22Rv1 (cell line): ENCODE data around the gene CXCL8.

ENCODE experiments used
- H3K27ac ChIP-seq: fragments of 450-650 bp; 2 replicates; pipeline ENCODE4 v1.5.1; 2017
- ZFX ChIP-seq: fragments of 450-650 bp; IDR thresholded peaks from 2 replicates; pipeline ENCODE4 v1.6.1; 2017; ENCODE audit warnings: antibody characterized with exemption, borderline replicate concordance
- TF ChIP-seq, protein P1 (sequence below): fragments of 450-650 bp; IDR thresholded peaks from 2 replicates; pipeline ENCODE4 v1.5.1; 2017; ENCODE audit warnings: mild to moderate bottlenecking

Gene CXCL8

DNA sequence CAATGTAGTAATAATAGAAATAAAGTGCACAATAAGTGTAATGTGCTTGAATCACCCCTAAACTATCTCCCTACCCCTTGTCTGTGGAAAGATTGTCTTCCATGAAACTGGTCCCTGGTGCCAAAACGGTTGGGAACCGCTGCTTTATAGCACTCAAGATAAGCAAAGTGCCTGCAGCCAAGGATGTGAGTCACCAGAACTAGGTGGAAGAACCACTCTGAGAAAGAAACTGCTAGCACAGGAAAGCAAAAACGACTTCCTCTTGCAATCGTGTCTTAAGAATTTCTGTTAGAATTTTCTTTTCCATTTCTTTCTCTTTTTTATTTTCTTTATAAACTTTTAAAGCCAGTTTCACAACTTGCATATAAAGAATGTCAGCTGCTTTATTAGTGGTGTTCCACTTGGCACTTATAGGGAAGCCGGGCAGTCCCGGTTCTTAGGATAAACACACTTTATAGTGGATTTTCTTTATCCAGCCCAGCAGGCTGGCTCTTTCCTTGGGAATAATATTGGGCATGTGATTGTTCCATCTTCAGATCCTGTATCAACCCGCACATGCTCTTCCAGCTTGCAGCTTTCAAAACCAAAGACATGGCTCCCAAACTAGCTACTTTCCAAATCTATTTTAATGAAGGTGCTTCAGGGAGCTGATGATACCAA, 32.3 kb upstream of the CXCL8 start:
- no peak overlapping the region for H3K27ac ChIP-seq
- TF ChIP-seq, protein P1, sequence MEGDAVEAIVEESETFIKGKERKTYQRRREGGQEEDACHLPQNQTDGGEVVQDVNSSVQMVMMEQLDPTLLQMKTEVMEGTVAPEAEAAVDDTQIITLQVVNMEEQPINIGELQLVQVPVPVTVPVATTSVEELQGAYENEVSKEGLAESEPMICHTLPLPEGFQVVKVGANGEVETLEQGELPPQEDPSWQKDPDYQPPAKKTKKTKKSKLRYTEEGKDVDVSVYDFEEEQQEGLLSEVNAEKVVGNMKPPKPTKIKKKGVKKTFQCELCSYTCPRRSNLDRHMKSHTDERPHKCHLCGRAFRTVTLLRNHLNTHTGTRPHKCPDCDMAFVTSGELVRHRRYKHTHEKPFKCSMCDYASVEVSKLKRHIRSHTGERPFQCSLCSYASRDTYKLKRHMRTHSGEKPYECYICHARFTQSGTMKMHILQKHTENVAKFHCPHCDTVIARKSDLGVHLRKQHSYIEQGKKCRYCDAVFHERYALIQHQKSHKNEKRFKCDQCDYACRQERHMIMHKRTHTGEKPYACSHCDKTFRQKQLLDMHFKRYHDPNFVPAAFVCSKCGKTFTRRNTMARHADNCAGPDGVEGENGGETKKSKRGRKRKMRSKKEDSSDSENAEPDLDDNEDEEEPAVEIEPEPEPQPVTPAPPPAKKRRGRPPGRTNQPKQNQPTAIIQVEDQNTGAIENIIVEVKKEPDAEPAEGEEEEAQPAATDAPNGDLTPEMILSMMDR: no peak
- TF ChIP-seq ZFX: no peak

DNA sequence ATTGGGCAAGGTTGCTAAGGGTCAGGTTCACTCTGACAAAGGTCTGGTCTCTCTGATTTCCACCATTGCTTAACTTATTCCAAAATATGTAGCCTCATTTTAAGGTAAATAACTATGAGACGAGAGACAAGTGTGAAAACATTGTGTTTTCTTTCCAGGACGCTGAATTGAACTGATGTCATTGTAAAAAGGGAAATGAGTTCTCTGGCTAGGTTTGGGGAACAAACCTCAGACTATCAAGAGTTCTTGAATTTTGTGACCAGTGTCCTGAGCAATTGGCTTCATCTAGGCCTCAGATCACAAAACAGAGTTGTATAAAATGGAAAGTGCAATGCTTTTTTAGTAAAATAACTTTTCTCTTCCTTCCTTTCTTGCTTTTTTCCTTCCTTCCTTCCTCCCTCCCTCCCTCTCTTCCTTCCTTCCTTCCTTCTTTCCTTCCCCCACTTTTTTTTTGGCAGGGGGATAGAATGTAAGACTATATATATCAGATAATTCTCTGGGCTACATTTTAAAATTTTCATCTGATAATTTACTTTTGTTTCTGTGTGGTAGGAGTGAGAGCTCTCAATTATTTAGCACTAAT, 30.8 kb upstream of the CXCL8 start:
- TF ChIP-seq, protein P1: no peak
- no peak for TF ChIP-seq ZFX
- H3K27ac ChIP-seq: no peak overlapping the region

DNA sequence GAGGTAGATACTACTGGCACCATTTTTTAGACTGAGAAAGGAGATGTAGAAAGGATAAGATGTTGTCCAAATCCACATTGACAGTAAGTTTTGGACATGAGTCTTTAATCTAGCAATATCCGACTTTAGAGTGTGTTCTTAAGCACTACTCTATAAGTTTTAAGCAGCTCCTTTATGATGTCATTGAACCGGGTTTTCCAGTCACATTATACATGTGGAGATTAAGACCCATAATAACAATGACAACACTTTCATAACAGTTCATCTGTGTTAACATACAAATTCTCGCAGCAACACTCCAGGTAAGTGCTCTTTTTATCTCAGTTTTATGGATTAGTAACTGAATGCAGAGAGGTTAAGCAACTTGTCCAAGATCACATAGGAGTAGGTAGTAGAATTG, 30.3 kb upstream of the CXCL8 start:
- H3K27ac ChIP-seq: no peak overlapping the region
- TF ChIP-seq, protein P1: no peak
- TF ChIP-seq ZFX: no peak

DNA sequence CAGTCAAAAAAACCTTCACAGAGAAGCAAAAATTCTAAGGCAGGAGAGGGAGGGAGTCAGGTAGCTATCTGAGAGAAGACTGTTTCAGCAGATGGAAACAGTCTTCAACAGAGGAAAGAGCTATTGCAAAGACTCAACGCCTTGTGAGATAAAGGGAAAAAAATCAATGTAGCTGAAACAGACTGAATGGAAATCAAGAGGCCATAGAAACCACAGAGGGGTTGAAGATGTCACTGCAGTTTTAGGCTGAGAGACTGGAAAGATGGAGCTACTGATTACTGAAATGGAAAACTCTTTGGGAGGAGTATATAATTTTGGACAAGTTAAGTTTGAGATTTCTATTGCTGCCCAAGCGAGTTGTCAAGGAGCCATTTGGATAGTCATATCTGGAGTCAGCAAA, 28.4 kb upstream of the CXCL8 start:
- TF ChIP-seq, protein P1: no peak
- no peak for TF ChIP-seq ZFX
- H3K27ac ChIP-seq: no peak overlapping the region

DNA sequence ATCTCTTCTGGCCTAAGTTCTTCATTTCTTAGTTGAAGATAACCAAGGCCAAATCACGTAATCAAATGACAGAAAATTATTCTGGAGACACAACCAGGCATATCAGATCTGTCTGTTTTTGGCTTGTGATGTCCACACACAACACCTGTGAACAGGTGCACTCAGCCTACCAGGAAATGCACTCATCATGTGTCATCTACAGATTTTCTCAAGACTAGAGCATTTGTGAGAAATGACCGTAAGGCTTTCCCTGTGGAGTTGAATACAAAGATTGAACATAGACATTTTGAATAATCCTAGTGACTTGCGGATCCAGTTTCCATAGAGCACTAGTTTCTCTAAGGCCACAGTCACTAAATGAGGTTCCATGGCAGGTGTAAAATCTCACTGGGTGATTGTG, 26.7 kb upstream of the CXCL8 start:
- TF ChIP-seq, protein P1: no peak
- no peak overlapping the region for H3K27ac ChIP-seq

DNA sequence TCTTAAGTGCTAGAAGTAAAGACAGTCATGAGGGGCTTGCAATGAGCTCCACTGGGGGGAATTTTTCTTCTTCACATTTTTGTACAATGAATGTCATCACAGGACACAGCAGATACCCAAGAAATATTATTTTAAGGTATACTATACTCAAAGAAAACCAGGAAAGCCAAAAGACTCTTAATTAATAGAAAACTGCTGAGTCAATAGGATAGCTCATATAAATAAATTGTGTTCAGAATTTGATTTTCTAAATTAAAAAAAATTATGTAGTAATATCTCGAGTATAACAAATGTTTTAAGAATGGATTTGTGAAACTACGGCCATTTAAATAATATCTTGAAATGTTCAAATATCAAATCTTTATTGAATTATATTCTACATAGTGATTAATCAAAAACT, 25.7 kb upstream of the CXCL8 start:
- H3K27ac ChIP-seq: no peak overlapping the region
- TF ChIP-seq, protein P1: no peak
- no peak for TF ChIP-seq ZFX

DNA sequence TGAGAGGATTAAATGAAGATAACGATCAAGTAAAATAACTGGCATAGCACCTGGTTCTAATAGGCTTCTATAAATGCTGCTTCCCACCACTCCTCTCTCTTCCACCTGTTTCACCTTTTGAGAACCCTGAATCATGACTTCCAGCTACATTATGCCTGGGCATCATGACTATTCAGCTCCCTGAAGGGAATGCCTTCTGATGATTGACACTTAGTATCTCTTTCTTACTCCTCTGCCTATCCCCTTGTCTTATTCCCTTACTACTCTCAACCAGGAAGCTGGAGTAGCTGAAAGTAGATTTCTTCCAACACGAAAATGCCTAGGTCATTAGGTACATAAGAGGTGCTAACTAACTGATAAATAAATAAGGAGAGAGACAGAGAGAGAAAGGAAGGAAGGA, 24.7 kb upstream of the CXCL8 start:
- no peak overlapping the region for H3K27ac ChIP-seq
- TF ChIP-seq, protein P1: no peak
- TF ChIP-seq ZFX: no peak
